Right lobe of liver (tissue), 6 donors: ENCODE measurements around the gene TPRG1L. TPM values are rescaled to one million over a fixed set of nuclear protein-coding genes. Genes with fewer than 3 reads are reported as not detected.

Experiments
- ATAC-seq, 4 donors: fragments of 200-7000 bp; cut with Tn5 transposase; one replicate each; pipeline ENCODE4 v1.9.1; 2020; ENCODE audit warnings: mild to moderate bottlenecking in 4 of 4, moderate library complexity in 4 of 4
- DNase-seq, 3 donors: peaks; one replicate each; pipeline ENCODE4 v3.0.0-alpha.2; 2020
- H3K27ac ChIP-seq, 3 donors: fragments of 200-600 bp; one replicate each; pipeline ENCODE4 v1.8.0; 2022
- H3K27me3 ChIP-seq, 2 donors: fragments of 200-600 bp; one replicate each; pipeline ENCODE4 v1.8.0; 2022
- H3K36me3 ChIP-seq, 4 donors: fragments of 200-600 bp; sonication (generic) in 1 of 4; one replicate each; pipeline versions ENCODE4 v1.5.1 to v1.8.0; 2017 to 2022; ENCODE audit warnings: control low read depth in 1 of 4
- H3K4me1 ChIP-seq, 4 donors: fragments of 200-600 bp; sonication (generic) in 1 of 4; one replicate each; pipeline versions ENCODE4 v1.5.1 to v1.8.0; 2017 to 2022; ENCODE audit warnings: control low read depth in 1 of 4
- H3K4me3 ChIP-seq, 3 donors: fragments of 200-600 bp; one replicate each; pipeline ENCODE4 v1.8.0; 2022
- H3K9me3 ChIP-seq, 4 donors: fragments of 200-600 bp; sonication (generic) in 1 of 4; one replicate each; pipeline versions ENCODE4 v1.5.1 to v1.8.0; 2017 to 2022; ENCODE audit warnings: control low read depth in 1 of 4
- POLR2A ChIP-seq: fragments of 450-650 bp; IDR thresholded peaks from one replicate; pipeline ENCODE4 v1.6.1; 2017; ENCODE audit warnings: antibody characterized with exemption, mild to moderate bottlenecking
- WGBS: methylation state at CpG from one replicate; pipeline ENCODE4 v1.1.6; 2018; ENCODE audit warnings: low coverage, low lambda C conversion rate; ENCODE audit not compliant: insufficient coverage; ENCODE audit errors: missing lambda C conversion rate; 5-methylcytosine and 5-hydroxymethylcytosine counted together
- intact Hi-C, 2 donors: fragments of 100-400 bp; cut with DNase I; formaldehyde crosslinking; loops; one replicate each; pipeline versions ENCODE4 v1.11.2 to v1.14.1; 2022
- total RNA-seq, 6 experiments: library from RNA; depleted of rRNA in 2 of 6; stranded (reverse); fragments of >200 nt in 2 of 6; fragmentation: NEBNext Ultra II Directional in 3 of 6; extraction: Animal tissue kit (Norgen Biotek cat#: 25700) in 3 of 6; gene quantifications; one replicate each; pipeline versions ENCODE4 v1.1.0 to v1.2.4, GENCODE V29; 2016 to 2023
- TF ChIP-seq, protein P1 (sequence below), 4 donors: fragments of 200-600 bp in 3 of 4; fragments of 450-650 bp in 1 of 4; IDR thresholded peaks; one replicate each; pipeline versions ENCODE4 v1.5.1 to v1.8.0; 2016 to 2022; ENCODE audit warnings: antibody characterized with exemption in 4 of 4, mild to moderate bottlenecking in 2 of 4
- donor health status: DM: no; HTN: yes; CAD: no.
- donor health status: DM: no; HTN: no; CAD: no.
- donor health status: DM: no; HTN: no; CAD: no.
- donor health status: DM: no; HTN: yes; CAD: no.
- donor health status: DM: no; HTN: yes; CAD: no.

Gene TPRG1L
- total RNA-seq, 6 experiments from 2014 or later, result 42.5 to 54.6 (median 53.4) TPM

DNA sequence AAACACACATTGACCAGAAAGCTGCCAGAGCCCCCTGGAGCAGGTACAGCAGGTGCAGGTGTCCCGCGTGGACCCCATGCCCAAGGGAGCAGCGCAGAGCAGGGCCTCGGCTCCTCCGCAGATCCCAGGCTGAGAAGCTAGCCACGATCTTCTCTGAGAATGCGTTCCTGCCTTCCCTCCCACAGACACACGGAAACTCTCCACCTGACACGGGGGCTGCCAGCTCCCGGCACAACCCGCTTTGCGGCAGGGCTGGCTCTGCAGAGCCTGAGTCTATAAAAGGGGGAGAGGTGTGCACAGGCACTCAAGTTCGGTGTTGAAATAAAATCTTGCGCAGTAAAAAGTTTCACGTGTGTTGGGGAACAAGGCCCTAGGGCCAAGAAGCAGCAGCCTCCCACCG lies 23.1 kb upstream of the TPRG1L start:
- Histone ChIP-seq H3K36me3 (no peaks in the 10 kb centered on the region), H3K9me3 (no peaks in the 10 kb centered on the region), H3K4me1 (no peaks in the 10 kb centered on the region), H3K4me3 (no peak overlapping the region), H3K27me3 (no peaks in the 10 kb centered on the region), H3K27ac (no peak overlapping the region)
- intact Hi-C loops, result no loop called here
- TF ChIP-seq, protein P1, sequence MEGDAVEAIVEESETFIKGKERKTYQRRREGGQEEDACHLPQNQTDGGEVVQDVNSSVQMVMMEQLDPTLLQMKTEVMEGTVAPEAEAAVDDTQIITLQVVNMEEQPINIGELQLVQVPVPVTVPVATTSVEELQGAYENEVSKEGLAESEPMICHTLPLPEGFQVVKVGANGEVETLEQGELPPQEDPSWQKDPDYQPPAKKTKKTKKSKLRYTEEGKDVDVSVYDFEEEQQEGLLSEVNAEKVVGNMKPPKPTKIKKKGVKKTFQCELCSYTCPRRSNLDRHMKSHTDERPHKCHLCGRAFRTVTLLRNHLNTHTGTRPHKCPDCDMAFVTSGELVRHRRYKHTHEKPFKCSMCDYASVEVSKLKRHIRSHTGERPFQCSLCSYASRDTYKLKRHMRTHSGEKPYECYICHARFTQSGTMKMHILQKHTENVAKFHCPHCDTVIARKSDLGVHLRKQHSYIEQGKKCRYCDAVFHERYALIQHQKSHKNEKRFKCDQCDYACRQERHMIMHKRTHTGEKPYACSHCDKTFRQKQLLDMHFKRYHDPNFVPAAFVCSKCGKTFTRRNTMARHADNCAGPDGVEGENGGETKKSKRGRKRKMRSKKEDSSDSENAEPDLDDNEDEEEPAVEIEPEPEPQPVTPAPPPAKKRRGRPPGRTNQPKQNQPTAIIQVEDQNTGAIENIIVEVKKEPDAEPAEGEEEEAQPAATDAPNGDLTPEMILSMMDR (IDR thresholded peaks at IDR 0.05), result no peak
- 61% methylated on average over 11 of the region's 16 CpGs for WGBS
- no peak for ATAC-seq
- no peak for DNase-seq

DNA sequence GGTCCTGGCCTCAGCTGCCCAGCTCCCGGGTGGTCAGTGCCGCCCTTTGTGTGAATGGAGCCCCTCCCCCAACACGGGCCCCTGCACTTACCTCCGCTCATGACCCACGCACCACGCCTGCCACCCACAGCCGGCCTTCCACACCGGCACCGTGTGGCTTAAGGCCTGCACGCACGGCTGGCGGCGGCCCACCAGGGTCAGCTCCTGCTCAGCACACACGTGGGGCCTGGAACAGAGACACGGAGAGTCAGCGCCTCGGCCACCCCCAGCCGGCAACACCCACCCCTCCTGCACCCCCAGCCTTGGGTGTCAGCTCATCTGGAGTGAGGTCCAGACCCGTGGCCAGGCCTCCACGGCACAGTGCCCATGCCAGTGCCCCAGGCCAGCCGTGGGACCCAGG lies 22.4 kb upstream of the TPRG1L start:
- WGBS, result 20% methylated on average over 1 of the region's 21 CpGs
- no peaks in the 10 kb centered on the region for H3K27me3 ChIP-seq
- no peaks in the 10 kb centered on the region for H3K4me1 ChIP-seq
- no peak overlapping the region for H3K27ac ChIP-seq
- no peaks in the 10 kb centered on the region for H3K9me3 ChIP-seq
- no peak for DNase-seq
- TF ChIP-seq POLR2A, result no peak
- TF ChIP-seq, protein P1 (IDR thresholded peaks at IDR 0.05), result no peak
- H3K4me3 ChIP-seq, result no peak overlapping the region
- H3K36me3 ChIP-seq, result no peaks in the 10 kb centered on the region
- intact Hi-C loops, result no loop called here
- no peak for ATAC-seq

DNA sequence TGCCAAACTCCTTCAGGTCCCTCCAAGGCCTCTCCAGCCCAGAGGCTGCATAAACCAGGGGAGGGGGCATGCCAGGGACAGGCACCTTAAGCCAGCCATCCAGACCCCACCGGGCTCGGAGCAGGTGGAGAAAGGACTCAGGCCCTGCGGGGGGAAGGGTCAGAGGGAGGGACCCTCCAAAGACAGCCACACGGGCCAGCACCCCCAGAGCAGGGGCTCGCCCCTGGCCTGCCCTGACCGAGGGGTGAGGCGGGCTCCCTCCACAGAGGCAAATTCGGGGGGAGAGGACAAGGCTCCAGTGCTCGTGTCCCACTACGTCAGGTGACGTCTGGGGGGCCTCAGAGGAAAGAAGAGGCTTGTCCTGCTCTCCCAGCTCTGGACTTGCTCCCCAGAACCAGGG lies 21.7 kb upstream of the TPRG1L start:
- H3K27ac ChIP-seq, result no peak overlapping the region
- intact Hi-C loops, result no loop called here
- no peak overlapping the region for H3K4me3 ChIP-seq
- TF ChIP-seq, protein P1 (IDR thresholded peaks at IDR 0.05), result no peak
- TF ChIP-seq POLR2A, result no peak
- H3K4me1 ChIP-seq, result no peaks in the 10 kb centered on the region
- no CpG with 5 or more reads among the region's 11 CpGs for WGBS
- H3K36me3 ChIP-seq, result no peaks in the 10 kb centered on the region
- ATAC-seq (no peak), DNase-seq (no peak)
- no peaks in the 10 kb centered on the region for H3K9me3 ChIP-seq
- H3K27me3 ChIP-seq, result no peaks in the 10 kb centered on the region

DNA sequence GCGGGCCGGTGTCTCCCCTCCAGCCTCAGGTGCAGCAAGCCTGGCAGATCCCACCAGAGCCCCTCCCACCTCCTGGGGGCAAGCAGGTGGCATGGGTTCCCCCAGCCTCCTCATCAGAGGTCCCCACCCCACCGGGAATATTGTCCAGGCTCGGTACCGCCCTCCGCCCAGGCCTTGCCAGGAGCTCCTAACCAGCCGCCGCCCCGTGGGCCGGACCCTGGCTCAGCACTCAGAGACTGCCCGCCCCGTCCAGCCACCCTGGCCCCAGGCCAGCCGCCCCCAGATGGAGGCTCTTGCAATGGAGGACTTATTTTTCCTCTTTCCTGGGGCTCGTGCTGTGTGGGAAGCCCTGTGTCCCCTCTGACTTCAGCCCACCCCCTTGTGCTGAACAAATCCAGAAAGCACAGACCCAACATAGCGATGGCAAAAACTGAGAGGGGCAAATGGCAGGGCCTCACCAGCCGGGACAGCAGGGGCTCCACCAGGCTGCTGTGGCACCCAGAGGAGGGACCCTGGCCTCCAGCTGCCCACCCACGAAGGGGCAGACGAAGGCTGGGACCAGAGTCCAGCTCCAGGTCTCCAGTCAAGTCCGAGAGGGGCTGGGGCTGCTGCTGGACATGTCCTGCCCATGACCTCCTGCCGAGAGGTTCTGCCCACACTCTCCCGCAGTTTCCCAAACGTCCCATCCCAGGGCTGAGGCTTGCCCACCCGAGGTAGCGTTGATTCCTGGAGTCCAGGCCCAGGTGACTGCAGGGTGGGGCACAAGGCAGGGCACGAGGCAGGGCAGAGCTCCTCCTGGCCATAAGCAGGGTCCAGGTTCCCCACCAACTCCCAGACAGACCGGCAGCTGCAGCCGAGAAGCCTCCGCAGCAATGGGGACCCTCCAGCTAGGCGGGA lies 21.0 kb upstream of the TPRG1L start:
- intact Hi-C loops, result no loop called here
- WGBS, result 91% methylated on average over 7 of the region's 29 CpGs
- no peak overlapping the region for H3K4me3 ChIP-seq
- TF ChIP-seq, protein P1 (IDR thresholded peaks at IDR 0.05), result no peak
- TF ChIP-seq POLR2A, result no peak
- ATAC-seq (no peak), DNase-seq (no peak)
- H3K27me3 ChIP-seq, result no peaks in the 10 kb centered on the region
- no peaks in the 10 kb centered on the region for H3K4me1 ChIP-seq
- H3K36me3 ChIP-seq, result no peaks in the 10 kb centered on the region
- H3K27ac ChIP-seq, result no peak overlapping the region
- no peaks in the 10 kb centered on the region for H3K9me3 ChIP-seq
